Measurements from ENCODE around the gene AKIP1.
"Not testable (repeated sequence)": the region's sequence is repeated elsewhere in the genome, so short reads cannot be mapped to it uniquely, and the experiment has no call there.

The AKIP1 gene

DNA sequence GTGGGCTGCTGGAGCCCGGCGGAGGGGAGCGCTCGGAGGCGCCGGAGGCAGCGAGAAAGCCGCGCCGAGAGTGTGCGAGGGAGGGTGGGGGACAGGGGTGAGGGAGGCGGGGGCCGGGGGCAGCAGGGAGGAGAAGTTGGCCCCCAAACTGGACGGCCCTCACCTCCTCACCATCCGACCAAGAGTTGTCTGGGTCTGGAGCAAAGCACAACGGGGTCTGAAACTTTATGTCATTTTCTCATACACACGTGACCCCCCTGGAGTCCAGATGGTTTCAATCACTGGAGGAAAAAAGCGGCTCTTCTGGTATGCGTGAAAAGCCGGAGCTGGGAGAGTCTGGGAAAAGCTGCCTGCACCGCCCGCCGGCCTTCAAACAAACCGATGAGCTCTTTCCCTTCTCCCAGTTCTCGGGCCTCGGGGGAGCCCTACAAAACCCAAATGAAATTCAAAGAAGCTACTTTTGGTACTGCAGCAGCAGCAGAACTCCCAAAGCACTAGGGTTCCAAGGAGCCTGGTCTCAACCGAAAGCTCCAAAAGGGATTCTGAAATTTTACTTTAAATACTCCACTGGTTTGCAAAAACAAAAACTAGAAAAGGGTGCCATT is 39.7 kb upstream of the AKIP1 start:
- H3K27ac ChIP-seq: peak overlapping the region; percentile 54
- TF ChIP-seq ZFX (IDR thresholded peaks at IDR 0.05): no peak
- TF ChIP-seq, protein P1, sequence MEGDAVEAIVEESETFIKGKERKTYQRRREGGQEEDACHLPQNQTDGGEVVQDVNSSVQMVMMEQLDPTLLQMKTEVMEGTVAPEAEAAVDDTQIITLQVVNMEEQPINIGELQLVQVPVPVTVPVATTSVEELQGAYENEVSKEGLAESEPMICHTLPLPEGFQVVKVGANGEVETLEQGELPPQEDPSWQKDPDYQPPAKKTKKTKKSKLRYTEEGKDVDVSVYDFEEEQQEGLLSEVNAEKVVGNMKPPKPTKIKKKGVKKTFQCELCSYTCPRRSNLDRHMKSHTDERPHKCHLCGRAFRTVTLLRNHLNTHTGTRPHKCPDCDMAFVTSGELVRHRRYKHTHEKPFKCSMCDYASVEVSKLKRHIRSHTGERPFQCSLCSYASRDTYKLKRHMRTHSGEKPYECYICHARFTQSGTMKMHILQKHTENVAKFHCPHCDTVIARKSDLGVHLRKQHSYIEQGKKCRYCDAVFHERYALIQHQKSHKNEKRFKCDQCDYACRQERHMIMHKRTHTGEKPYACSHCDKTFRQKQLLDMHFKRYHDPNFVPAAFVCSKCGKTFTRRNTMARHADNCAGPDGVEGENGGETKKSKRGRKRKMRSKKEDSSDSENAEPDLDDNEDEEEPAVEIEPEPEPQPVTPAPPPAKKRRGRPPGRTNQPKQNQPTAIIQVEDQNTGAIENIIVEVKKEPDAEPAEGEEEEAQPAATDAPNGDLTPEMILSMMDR (conservative IDR thresholded peaks at IDR 0.05): no peak

DNA sequence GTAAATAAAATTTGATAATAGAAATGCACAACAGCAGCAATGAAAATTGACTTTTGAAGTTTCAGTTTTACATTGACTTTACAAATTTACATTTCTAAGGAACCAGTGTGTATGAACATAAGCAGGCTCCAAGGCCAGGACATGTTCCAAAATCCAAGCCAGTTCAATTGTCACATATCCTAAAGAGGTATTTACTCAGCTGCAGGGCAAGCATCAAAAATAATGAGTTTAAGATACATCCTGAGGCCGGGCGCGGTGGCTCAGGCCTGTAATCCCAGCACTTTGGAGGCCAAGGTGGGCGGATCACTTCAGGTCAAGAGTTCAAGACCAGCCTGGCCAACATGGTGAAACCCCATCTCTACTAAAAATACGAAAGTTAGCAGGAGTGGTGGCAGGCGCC is 39.0 kb upstream of the AKIP1 start:
- TF ChIP-seq, protein P1 (conservative IDR thresholded peaks at IDR 0.05): no peak
- TF ChIP-seq ZFX (IDR thresholded peaks at IDR 0.05): no peak
- no peak overlapping the region for H3K27ac ChIP-seq

DNA sequence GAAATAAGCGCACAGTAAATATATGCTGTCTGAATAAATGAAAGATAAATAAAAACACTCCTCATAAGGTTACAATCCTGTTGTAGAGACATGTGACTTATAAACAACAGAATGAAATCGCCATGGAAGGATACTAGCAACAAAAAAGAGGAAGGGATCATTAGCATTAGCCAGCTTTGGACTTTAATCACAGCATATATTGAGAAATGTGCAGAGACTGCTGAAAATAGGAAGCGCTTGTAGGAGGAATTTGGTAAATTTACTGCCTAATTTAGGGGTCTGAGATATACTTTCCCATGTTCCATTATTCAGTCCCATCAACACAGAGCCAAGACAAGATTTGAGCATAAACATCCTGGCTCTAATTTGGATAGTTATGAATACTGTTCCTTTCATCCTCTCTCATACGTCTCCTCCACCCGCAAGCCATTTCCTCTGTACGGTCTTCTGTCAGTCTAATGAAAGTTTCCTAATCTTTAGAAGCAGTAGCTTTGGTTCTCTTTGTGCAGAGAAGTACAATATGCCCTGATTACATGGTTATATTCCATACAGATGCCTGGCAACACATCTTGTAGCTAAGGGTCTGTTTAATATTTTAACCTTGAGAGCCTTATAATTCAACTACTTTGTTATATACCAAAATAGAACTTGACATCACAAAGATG is 37.1 kb upstream of the AKIP1 start:
- H3K27ac ChIP-seq: no peak overlapping the region
- TF ChIP-seq, protein P1 (conservative IDR thresholded peaks at IDR 0.05): no peak
- no peak for TF ChIP-seq ZFX (IDR thresholded peaks at IDR 0.05)

DNA sequence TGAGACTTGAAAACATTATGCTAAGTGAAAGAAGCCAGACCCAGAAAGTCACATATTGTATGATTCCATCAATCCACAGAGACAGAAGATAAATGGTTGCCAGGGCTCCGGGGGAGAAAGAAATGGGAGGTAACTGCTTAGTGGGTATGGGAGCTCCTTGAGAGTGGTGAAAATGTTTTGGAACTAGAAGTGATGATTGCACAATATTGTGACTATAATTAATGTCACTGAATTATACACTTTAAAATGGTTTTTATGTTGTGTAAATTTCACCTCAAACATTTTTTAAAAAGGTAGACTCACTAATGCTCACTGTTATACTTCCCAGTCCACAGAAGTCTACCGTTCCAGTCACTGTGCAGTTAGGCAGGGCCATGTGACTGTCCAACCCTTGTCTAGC is 32.2 kb upstream of the AKIP1 start:
- H3K27ac ChIP-seq: no peak overlapping the region
- TF ChIP-seq ZFX (IDR thresholded peaks at IDR 0.05): no peak
- TF ChIP-seq, protein P1 (conservative IDR thresholded peaks at IDR 0.05): no peak

DNA sequence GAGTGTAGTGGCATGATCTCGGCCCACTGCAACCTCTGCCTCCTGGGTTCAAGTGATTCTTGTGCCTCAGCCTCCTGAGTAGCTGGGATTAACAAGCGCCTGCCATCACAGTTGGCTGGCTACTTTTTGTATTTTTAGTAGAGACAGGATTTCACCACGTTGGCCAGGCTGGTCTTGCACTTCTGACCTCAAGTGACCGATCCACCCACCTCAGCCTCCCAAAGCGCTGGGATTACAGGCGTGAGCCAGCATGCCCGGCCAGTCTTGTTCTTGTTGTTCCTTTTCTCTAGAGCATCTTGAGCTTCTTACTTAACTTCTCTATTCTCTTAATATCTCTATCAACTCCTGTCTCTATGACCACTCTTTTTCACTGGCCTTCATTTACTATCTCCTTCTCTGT is 29.4 kb upstream of the AKIP1 start:
- not testable (repeated sequence) for H3K27ac ChIP-seq

DNA sequence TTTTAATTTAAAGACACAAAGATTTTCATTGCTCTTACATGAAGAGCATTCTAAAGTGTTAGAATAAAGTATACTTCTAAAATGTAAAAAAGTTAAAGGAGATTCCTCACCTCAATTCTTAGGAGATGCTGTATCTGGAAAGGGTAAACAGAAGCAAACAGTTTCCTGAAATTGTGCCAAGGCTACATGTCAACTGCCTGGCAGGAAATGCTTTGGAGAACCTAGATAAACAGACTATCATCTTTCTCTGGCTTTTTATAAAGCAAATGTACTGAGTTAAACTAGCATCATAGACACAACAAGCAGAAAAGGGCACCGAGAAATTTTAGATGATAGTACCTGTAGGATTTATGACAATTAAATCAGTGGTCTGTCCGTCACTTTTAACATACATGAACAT is 24.7 kb upstream of the AKIP1 start:
- H3K27ac ChIP-seq: no peak overlapping the region
- TF ChIP-seq, protein P1 (conservative IDR thresholded peaks at IDR 0.05): no peak
- no peak for TF ChIP-seq ZFX (IDR thresholded peaks at IDR 0.05)

DNA sequence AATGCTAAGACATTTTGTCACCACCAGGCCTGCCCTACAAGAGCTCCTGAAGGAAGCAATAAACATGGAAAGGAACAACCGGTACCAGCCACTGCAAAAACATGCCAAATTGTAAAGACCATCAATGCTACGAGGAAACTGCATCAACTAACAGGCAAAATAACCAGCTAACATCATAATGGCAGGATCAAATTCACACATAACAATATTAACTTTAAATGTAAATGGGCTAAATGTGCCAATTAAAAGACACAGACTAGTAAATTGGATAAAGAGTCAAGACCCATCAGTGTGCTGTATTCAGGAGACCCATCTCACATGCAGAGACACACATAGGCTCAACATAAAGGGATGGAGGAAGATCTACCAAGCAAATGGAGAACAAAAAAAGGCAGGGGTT is 19.8 kb upstream of the AKIP1 start:
- H3K27ac ChIP-seq: not testable (repeated sequence)

DNA sequence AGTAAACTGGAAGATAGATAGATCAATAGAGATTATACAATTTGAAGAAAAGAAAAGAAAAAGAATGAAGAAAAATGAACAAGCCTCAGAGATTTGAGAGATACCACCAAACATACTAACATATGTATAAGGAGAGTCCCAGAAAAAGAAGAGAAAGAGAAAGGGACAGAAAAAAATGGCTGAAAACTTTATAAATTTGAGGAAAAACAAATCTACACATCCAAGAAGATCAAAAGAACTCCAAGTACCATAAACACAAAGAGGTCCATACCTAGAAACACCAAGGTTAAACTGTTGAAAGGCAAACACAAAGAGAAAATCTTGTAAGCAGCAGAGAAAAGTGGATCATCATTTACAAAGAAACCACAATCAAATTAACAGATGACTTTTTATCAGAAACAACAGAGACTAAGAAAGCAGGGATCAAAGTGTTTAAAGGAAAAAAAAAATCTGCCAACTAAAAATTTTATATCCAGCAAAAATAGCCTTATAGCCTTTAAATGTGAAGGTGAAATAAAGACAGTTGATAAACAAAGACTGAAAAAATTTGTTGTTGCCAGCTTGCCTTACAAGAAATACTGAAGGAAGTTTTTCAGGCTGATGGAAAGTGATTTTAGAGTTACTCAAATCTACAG is 11.8 kb upstream of the AKIP1 start:
- no peak overlapping the region for H3K27ac ChIP-seq
- TF ChIP-seq ZFX (IDR thresholded peaks at IDR 0.05): no peak
- TF ChIP-seq, protein P1 (conservative IDR thresholded peaks at IDR 0.05): no peak

Measured in C4-2B (cell line).